WTC11 (cell line): Measurements from ENCODE around the gene GPR6. TPM values are rescaled to one million over a fixed set of nuclear protein-coding genes. Genes with fewer than 3 reads are reported as not detected.

Experiments
- CBFB ChIP-seq: sonication (generic); formaldehyde crosslinking; IDR thresholded peaks from 2 replicates; pipeline ENCODE4 v1.8.1; 2022; ENCODE audit warnings: mild to moderate bottlenecking, low read depth, missing genetic modification reagents
- CDX4 ChIP-seq: fragments of 250-450 bp; sonication (Bioruptor Pico); IDR thresholded peaks from 2 replicates; pipeline ENCODE4 v1.9.0; 2021; ENCODE audit warnings: moderate library complexity, mild to moderate bottlenecking, inconsistent platforms, borderline replicate concordance
- CREM ChIP-seq: sonication (generic); formaldehyde crosslinking; IDR thresholded peaks from 2 replicates; pipeline ENCODE4 v1.8.1; 2022; ENCODE audit warnings: mild to moderate bottlenecking, missing genetic modification reagents, moderate library complexity
- EMX1 ChIP-seq: fragments of 250-450 bp; sonication (Bioruptor Pico); IDR thresholded peaks from 2 replicates; pipeline ENCODE4 v1.8.0; 2021; ENCODE audit warnings: mild to moderate bottlenecking
- ESRRA ChIP-seq: sonication (generic); formaldehyde crosslinking; IDR thresholded peaks from 2 replicates; pipeline ENCODE4 v1.8.1; 2022; ENCODE audit warnings: mild to moderate bottlenecking, missing genetic modification reagents, borderline replicate concordance
- GTF2I ChIP-seq: fragments of 250-450 bp; sonication (Bioruptor Pico); conservative IDR thresholded peaks from 2 replicates; pipeline ENCODE4 v1.4.0; 2021; ENCODE audit warnings: mild to moderate bottlenecking
- IRF1 ChIP-seq: sonication (generic); formaldehyde crosslinking; IDR thresholded peaks from 2 replicates; pipeline ENCODE4 v1.8.0; 2023; ENCODE audit warnings: missing genetic modification reagents
- MYBL2 ChIP-seq: sonication (generic); formaldehyde crosslinking; IDR thresholded peaks from 2 replicates; pipeline ENCODE4 v1.8.1; 2023; ENCODE audit warnings: mild to moderate bottlenecking, moderate library complexity, missing genetic modification reagents
- NR1H2 ChIP-seq: sonication (generic); formaldehyde crosslinking; IDR thresholded peaks from 2 replicates; pipeline ENCODE4 v1.9.0; 2021; ENCODE audit warnings: mild to moderate bottlenecking, moderate library complexity, missing genetic modification reagents
- NR2C2 ChIP-seq: sonication (generic); formaldehyde crosslinking; IDR thresholded peaks from 2 replicates; pipeline ENCODE4 v1.8.0; 2022; ENCODE audit warnings: mild to moderate bottlenecking, missing genetic modification reagents
- RORB ChIP-seq: fragments of 250-450 bp; sonication (Bioruptor Pico); IDR thresholded peaks from 2 replicates; pipeline ENCODE4 v1.9.0; 2021; ENCODE audit warnings: mild to moderate bottlenecking
- SOX15 ChIP-seq: fragments of 250-450 bp; sonication (Bioruptor Pico); IDR thresholded peaks from 2 replicates; pipeline ENCODE4 v1.9.0; 2021; ENCODE audit warnings: mild to moderate bottlenecking
- ZMAT4 ChIP-seq: fragments of 250-450 bp; sonication (Bioruptor Pico); IDR thresholded peaks from 2 replicates; pipeline ENCODE4 v1.9.0; 2021; ENCODE audit warnings: mild to moderate bottlenecking
- ZNF138 ChIP-seq: sonication (generic); formaldehyde crosslinking; conservative IDR thresholded peaks from 2 replicates; pipeline ENCODE4 v1.8.1; 2022; ENCODE audit warnings: mild to moderate bottlenecking, moderate library complexity, missing genetic modification reagents
- ZNF532 ChIP-seq: fragments of 250-450 bp; sonication (Bioruptor Pico); IDR thresholded peaks from 2 replicates; pipeline ENCODE4 v1.9.0; 2021; ENCODE audit warnings: mild to moderate bottlenecking, borderline replicate concordance
- total RNA-seq: library from RNA; stranded (reverse); gene quantifications from 3 replicates; pipeline ENCODE4 v1.2.3, GENCODE V29; 2021
- TF ChIP-seq, protein P1 (sequence below): sonication (generic); formaldehyde crosslinking; IDR thresholded peaks from 2 replicates; pipeline ENCODE4 v1.8.1; 2022; ENCODE audit warnings: missing genetic modification reagents, borderline replicate concordance
- TF ChIP-seq, protein P2 (sequence below): sonication (generic); formaldehyde crosslinking; IDR thresholded peaks from 2 replicates; pipeline ENCODE4 v1.8.1; 2023; ENCODE audit warnings: mild to moderate bottlenecking, missing genetic modification reagents, moderate library complexity
- TF ChIP-seq, protein P3 (sequence below): sonication (generic); formaldehyde crosslinking; IDR thresholded peaks from 2 replicates; pipeline ENCODE4 v1.8.1; 2022; ENCODE audit warnings: mild to moderate bottlenecking, moderate library complexity, missing genetic modification reagents
- TF ChIP-seq, protein P4 (sequence below): sonication (generic); formaldehyde crosslinking; IDR thresholded peaks from 2 replicates; pipeline ENCODE4 v1.8.1; 2022; ENCODE audit warnings: low read depth, mild to moderate bottlenecking, moderate library complexity, missing genetic modification reagents, borderline replicate concordance
- TF ChIP-seq, protein P5 (sequence below): sonication (generic); formaldehyde crosslinking; IDR thresholded peaks from 2 replicates; pipeline ENCODE4 v1.8.0; 2023; ENCODE audit warnings: missing genetic modification reagents, mild to moderate bottlenecking, borderline replicate concordance

GPR6 gene
- total RNA-seq, 1 experiment from 2014 or later, result 0.22 TPM

DNA sequence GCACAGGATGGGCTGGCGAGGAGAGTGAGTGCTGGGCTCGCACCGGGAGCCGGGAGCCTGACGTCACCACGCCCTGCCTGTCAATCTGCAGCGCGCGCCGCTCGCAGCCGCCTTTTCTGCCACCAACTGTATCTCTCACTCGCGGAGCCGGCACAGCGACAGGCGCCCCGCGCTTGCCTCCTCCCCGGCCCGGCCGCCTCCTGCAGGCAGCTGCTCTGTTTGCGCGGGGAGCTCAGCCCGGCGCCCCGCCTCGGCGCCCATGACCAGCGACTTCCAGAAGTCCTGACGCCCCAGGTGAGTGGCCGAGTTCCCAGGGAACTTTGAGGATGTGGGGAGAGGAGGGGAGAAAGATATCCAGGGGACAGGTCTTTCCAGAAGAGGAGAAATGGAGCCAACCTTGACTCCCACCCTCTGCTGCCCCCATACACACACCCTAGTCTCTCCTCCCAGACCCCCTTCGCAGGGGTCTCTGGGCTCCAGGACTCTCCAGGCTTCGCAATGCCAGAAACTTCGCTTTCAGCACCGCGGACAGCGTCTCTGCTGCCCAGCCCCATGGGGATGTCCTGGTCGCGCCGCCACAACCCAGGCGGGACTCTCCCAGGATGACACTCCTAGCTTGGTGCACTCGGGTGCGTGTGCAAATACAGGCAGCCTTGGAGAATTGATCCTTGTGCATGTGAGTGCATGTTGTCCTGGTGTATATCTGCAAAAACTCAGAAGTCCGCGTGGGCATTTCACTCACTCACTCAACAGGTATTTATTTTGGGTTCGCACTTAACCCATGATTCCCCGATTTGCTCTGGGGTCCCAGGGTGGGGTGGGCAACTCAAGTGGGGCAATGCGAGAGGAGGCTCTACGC lies at the start of gene GPR6 (continued):
- TF ChIP-seq ZNF138 (0 out of 2 replicates have a peak, but pooled peaks have one; percentile 49), CBFB (no peak), ZMAT4 (CRISPR knock-in tag) (no peak), ZNF532 (CRISPR knock-in tag) (no peak), GTF2I (no peak), CDX4 (CRISPR knock-in tag) (no peak), EMX1 (CRISPR knock-in tag) (no peak), RORB (CRISPR knock-in tag) (no peak), SOX15 (no peak), MYBL2 (CRISPR knock-in tag) (peak; percentile 72), CREM (no peak; the same call in 1 of the 2 replicates), NR2C2 (CRISPR knock-in tag) (no peak; the same call in 1 of the 2 replicates), IRF1 (CRISPR knock-in tag) (0 out of 2 replicates have a peak, but pooled peaks have one; percentile 90), NR1H2 (CRISPR knock-in tag) (no peak), ESRRA (CRISPR knock-in tag) (peak; percentile 87; the same call in 1 of the 2 replicates)
- TF ChIP-seq, protein P1, sequence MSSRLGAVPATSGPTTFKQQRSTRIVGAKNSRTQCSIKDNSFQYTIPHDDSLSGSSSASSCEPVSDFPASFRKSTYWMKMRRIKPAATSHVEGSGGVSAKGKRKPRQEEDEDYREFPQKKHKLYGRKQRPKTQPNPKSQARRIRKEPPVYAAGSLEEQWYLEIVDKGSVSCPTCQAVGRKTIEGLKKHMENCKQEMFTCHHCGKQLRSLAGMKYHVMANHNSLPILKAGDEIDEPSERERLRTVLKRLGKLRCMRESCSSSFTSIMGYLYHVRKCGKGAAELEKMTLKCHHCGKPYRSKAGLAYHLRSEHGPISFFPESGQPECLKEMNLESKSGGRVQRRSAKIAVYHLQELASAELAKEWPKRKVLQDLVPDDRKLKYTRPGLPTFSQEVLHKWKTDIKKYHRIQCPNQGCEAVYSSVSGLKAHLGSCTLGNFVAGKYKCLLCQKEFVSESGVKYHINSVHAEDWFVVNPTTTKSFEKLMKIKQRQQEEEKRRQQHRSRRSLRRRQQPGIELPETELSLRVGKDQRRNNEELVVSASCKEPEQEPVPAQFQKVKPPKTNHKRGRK (CRISPR knock-in tag), result 0 out of 2 replicates have a peak, but pooled peaks have one; percentile 67
- TF ChIP-seq, protein P2, sequence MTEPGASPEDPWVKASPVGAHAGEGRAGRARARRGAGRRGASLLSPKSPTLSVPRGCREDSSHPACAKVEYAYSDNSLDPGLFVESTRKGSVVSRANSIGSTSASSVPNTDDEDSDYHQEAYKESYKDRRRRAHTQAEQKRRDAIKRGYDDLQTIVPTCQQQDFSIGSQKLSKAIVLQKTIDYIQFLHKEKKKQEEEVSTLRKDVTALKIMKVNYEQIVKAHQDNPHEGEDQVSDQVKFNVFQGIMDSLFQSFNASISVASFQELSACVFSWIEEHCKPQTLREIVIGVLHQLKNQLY (CRISPR knock-in tag), result no peak; the same call in 1 of the 2 replicates
- TF ChIP-seq, protein P3, sequence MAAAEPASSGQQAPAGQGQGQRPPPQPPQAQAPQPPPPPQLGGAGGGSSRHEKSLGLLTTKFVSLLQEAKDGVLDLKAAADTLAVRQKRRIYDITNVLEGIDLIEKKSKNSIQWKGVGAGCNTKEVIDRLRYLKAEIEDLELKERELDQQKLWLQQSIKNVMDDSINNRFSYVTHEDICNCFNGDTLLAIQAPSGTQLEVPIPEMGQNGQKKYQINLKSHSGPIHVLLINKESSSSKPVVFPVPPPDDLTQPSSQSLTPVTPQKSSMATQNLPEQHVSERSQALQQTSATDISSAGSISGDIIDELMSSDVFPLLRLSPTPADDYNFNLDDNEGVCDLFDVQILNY, result peak; percentile 57; the same call in 1 of the 2 replicates
- TF ChIP-seq, protein P4, sequence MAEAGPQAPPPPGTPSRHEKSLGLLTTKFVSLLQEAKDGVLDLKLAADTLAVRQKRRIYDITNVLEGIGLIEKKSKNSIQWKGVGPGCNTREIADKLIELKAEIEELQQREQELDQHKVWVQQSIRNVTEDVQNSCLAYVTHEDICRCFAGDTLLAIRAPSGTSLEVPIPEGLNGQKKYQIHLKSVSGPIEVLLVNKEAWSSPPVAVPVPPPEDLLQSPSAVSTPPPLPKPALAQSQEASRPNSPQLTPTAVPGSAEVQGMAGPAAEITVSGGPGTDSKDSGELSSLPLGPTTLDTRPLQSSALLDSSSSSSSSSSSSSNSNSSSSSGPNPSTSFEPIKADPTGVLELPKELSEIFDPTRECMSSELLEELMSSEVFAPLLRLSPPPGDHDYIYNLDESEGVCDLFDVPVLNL, result no peak; the same call in 1 of the 2 replicates
- TF ChIP-seq, protein P5, sequence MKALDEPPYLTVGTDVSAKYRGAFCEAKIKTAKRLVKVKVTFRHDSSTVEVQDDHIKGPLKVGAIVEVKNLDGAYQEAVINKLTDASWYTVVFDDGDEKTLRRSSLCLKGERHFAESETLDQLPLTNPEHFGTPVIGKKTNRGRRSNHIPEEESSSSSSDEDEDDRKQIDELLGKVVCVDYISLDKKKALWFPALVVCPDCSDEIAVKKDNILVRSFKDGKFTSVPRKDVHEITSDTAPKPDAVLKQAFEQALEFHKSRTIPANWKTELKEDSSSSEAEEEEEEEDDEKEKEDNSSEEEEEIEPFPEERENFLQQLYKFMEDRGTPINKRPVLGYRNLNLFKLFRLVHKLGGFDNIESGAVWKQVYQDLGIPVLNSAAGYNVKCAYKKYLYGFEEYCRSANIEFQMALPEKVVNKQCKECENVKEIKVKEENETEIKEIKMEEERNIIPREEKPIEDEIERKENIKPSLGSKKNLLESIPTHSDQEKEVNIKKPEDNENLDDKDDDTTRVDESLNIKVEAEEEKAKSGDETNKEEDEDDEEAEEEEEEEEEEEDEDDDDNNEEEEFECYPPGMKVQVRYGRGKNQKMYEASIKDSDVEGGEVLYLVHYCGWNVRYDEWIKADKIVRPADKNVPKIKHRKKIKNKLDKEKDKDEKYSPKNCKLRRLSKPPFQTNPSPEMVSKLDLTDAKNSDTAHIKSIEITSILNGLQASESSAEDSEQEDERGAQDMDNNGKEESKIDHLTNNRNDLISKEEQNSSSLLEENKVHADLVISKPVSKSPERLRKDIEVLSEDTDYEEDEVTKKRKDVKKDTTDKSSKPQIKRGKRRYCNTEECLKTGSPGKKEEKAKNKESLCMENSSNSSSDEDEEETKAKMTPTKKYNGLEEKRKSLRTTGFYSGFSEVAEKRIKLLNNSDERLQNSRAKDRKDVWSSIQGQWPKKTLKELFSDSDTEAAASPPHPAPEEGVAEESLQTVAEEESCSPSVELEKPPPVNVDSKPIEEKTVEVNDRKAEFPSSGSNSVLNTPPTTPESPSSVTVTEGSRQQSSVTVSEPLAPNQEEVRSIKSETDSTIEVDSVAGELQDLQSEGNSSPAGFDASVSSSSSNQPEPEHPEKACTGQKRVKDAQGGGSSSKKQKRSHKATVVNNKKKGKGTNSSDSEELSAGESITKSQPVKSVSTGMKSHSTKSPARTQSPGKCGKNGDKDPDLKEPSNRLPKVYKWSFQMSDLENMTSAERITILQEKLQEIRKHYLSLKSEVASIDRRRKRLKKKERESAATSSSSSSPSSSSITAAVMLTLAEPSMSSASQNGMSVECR (CRISPR knock-in tag), result peak; percentile 98
